ENCODE measurements around the gene TRMT1L.

The TRMT1L gene

DNA sequence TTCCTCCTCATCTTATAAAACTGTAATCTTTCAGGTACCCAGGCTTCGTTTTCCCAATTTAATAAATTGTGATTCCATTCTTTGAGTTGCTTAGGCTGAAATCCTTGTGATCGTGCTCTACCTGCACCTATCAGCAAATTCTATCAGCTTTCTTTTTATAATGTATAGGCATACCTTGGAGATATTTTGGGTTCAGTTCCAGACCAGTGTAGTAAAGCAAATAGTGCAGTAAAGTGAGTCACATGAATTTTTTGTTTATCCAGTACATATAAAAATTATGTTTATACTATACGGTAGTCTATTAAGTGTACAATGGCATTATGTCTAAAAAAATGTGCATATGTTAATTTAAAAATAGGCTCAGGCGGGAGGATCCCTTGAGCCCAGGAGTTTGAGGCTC is 5.7 kb upstream of the TRMT1L start:
- no peak overlapping the region for H3K4me3 ChIP-seq (ENCODE audit: low read depth, low read length)
- peak; percentile 53 for DNase-seq (ENCODE audit: low read depth)
- TF ChIP-seq, protein P1, sequence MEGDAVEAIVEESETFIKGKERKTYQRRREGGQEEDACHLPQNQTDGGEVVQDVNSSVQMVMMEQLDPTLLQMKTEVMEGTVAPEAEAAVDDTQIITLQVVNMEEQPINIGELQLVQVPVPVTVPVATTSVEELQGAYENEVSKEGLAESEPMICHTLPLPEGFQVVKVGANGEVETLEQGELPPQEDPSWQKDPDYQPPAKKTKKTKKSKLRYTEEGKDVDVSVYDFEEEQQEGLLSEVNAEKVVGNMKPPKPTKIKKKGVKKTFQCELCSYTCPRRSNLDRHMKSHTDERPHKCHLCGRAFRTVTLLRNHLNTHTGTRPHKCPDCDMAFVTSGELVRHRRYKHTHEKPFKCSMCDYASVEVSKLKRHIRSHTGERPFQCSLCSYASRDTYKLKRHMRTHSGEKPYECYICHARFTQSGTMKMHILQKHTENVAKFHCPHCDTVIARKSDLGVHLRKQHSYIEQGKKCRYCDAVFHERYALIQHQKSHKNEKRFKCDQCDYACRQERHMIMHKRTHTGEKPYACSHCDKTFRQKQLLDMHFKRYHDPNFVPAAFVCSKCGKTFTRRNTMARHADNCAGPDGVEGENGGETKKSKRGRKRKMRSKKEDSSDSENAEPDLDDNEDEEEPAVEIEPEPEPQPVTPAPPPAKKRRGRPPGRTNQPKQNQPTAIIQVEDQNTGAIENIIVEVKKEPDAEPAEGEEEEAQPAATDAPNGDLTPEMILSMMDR (IDR thresholded peaks at IDR 0.05; ENCODE audit: control insufficient read depth, extremely low read depth, insufficient read depth), result no peak

DNA sequence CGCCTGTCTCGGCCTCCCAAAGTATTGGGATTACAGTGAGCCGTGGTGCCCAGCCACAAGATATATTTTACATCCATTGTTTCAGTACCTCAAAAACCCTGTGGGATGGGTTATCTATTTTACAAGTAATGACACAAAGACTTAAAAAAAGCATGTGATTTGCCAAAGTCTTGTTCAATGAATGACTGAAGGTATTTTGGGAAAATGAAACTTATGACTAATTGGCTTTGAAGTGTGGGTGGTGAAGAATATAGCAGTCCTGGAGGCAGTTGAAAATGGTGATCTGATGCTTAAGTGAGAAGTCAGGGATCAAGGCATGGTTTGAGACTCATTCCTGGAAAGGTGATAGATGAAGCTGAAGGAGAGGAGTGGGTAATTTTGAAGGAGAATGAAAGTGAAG is 3.2 kb upstream of the TRMT1L start:
- DNase-seq (ENCODE audit: low read depth), result no peak
- H3K4me3 ChIP-seq (ENCODE audit: low read depth, low read length), result no peak overlapping the region
- TF ChIP-seq, protein P1 (IDR thresholded peaks at IDR 0.05; ENCODE audit: control insufficient read depth, extremely low read depth, insufficient read depth), result no peak

DNA sequence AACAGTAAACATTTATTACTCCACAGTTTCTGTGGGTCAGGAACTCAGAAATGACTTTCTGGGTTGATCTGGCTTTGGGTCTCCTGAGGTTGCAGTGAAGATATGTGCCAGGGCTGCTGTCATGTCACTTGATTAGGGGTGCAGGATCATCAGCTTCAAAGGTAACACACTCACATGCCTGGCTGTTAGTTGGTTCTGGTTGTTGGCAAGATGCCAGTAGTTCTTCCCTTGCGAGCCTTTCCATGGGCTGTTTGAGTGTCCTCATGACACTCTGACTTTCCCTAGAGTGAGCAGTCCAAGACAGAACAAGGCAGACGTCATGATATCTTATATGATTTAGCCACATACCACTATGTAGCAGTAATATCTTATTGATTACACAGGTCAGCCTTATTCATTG is 2.0 kb upstream of the TRMT1L start:
- no peak overlapping the region for H3K4me3 ChIP-seq (ENCODE audit: low read depth, low read length)
- DNase-seq (ENCODE audit: low read depth), result no peak
- TF ChIP-seq, protein P1 (IDR thresholded peaks at IDR 0.05; ENCODE audit: control insufficient read depth, extremely low read depth, insufficient read depth), result no peak

DNA sequence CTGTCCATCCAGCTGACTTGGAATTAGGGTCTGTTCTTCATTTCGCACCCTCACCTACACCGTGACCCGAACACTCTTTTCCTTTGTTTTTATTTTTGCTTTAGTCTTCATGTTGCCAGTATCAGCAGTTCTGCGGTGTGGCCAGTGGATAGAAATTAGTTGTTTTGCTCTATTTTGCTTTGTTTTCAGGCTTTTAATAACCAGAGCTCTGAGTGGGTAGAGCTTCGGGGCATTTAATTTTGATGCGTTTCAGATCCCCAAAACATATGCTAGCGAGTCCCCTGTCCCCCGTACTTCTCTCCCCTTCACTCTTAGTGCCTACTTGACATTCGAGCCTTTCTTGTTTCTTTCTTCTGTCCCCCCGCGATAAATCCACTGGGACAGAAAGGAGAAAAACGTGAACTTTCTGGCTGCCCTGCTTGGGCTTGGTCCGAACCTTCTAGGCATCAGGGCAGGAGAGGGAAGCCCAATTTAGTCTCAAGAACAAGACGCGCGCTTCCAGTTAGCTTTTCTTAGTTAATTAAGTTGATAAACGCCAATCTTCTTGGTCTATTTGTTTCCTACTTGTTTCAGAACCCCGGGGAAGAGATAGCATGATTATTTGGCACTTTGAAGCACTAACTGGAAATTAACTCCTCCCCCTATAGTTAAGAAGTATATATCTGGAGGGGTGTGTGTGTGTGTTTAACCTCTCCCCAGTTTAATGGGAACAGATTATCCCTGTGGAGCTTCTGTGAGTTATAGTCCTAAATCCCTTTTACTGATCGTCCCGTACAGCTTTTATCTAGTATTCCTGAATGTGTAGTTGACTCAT is 1.1 kb upstream of the TRMT1L start:
- DNase-seq (ENCODE audit: low read depth), result no peak
- H3K4me3 ChIP-seq (ENCODE audit: low read depth, low read length), result peak overlapping the region; percentile 88
- TF ChIP-seq, protein P1 (IDR thresholded peaks at IDR 0.05; ENCODE audit: control insufficient read depth, extremely low read depth, insufficient read depth), result no peak

DNA sequence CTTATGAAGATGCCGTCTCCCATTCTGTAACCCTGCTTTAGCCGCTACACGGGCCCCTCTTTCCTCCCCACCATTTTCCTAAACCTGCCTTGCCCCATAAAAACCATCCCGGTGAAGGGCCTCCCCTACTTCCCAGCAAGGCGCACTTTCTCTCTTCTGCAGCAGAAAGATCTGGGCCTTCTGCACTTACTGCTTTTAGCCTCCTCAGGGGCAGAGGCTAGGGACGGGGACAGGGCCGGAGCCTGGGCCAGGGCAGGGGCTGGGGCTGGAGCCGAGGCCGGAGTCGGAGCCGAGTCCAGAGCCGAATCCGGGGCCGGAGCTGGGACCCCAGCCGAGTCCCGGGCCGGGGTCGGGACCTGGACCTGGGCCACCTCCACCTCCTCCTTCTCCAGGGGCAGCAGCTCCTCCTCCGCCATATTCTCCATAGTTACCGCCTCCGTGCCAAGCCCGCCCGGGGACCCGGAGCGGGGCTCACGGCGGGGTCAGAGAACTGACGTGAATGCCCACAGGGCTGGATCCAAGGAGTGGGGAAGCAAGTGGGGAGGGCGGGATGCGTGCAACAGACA is 382 bp downstream of the TRMT1L start:
- peak overlapping the region; percentile 88 for H3K4me3 ChIP-seq (ENCODE audit: low read depth, low read length)
- TF ChIP-seq, protein P1 (IDR thresholded peaks at IDR 0.05; ENCODE audit: control insufficient read depth, extremely low read depth, insufficient read depth), result no peak
- no peak for DNase-seq (ENCODE audit: low read depth)

DNA sequence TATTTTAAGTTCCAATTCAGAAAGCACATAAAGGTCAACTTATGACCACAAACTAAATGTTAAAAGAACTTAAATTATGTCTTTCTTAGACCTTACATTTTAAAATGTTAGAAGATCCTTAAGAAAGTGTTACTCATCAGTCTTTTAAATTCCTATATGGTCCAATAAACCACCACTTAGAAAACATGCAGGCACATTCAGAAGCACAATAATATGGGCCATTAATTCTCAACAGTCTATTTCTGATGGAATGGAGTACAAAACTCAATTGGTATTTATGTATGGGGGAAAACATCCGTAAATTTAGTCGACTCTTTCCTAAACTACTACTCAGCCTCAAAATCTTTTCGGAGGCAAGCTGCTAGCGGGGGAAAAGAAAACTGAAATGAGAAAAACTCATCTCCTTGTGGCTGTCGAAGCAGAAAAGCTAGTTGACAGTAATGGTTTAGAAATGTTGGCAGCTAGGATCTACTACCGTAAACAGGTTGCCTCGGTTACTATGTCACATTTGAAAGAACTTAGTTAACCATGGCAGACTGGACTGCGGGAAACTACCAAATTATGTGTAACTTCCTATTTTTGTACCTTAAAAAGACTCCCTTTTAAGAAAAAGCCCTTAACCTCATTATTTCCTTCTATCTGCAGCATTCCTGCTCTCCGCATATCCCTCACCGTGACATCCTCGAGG is 1.0 kb downstream of the TRMT1L start:
- TF ChIP-seq, protein P1 (IDR thresholded peaks at IDR 0.05; ENCODE audit: control insufficient read depth, extremely low read depth, insufficient read depth), result no peak
- peak overlapping the region; percentile 88 for H3K4me3 ChIP-seq (ENCODE audit: low read depth, low read length)
- DNase-seq (ENCODE audit: low read depth), result no peak
